GM21619 (cell line): ENCODE measurements around the gene CD36.

Experiments used
- ATAC-seq: cut with Tn5 transposase; IDR thresholded peaks from one replicate; pipeline ENCODE4 v1.9.1; 2021; ENCODE audit not compliant: unreplicated experiment

The CD36 gene

GRCh38 chr7:80637911-80638765, at the start of gene CD36:
TSS of gene CD36 (plus strand) at chr7:80638642. CDS start at chr7:80646741, 8,099 bp downstream.
- ATAC-seq: peak; percentile 65

GRCh38 chr7:80589631-80590030, 48.8 kb upstream of the CD36 start:
- ATAC-seq: no peak

- no peak for ATAC-seq
Measured at GRCh38 chr7:80591654-80592053, 46.8 kb upstream of the CD36 start.

- no peak for ATAC-seq
Measured at GRCh38 chr7:80593869-80594586, 44.4 kb upstream of the CD36 start.

GRCh38 chr7:80596933-80597517, 41.4 kb upstream of the CD36 start:
- no peak for ATAC-seq

- ATAC-seq: no peak
Measured at GRCh38 chr7:80597875-80598274, 40.6 kb upstream of the CD36 start.

- no peak for ATAC-seq
Measured at GRCh38 chr7:80600046-80600445, 38.4 kb upstream of the CD36 start.

GRCh38 chr7:80601999-80602398, 36.4 kb upstream of the CD36 start:
- ATAC-seq: no peak

- no peak for ATAC-seq
Measured at GRCh38 chr7:80603940-80604339, 34.5 kb upstream of the CD36 start.

- no peak for ATAC-seq
Measured at GRCh38 chr7:80604436-80604835, 34.0 kb upstream of the CD36 start.

- no peak for ATAC-seq
Measured at GRCh38 chr7:80607136-80607535, 31.3 kb upstream of the CD36 start.

- no peak for ATAC-seq
Measured at GRCh38 chr7:80608336-80608735, 30.1 kb upstream of the CD36 start.

GRCh38 chr7:80609751-80610150, 28.7 kb upstream of the CD36 start:
- ATAC-seq: no peak

GRCh38 chr7:80611353-80611752, 27.1 kb upstream of the CD36 start:
- ATAC-seq: no peak

- no peak for ATAC-seq
Measured at GRCh38 chr7:80611779-80612178, 26.7 kb upstream of the CD36 start.

GRCh38 chr7:80612880-80613279, 25.6 kb upstream of the CD36 start:
- ATAC-seq: no peak

- no peak for ATAC-seq
Measured at GRCh38 chr7:80613519-80613918, 24.9 kb upstream of the CD36 start.

GRCh38 chr7:80614851-80615271, 23.6 kb upstream of the CD36 start:
- ATAC-seq: no peak

- ATAC-seq: no peak
Measured at GRCh38 chr7:80618096-80618495, 20.3 kb upstream of the CD36 start.

- ATAC-seq: no peak
Measured at GRCh38 chr7:80619741-80620140, 18.7 kb upstream of the CD36 start.

- no peak for ATAC-seq
Measured at GRCh38 chr7:80622541-80622940, 15.9 kb upstream of the CD36 start.
